ENCODE measurements around the gene VPS72. TPM values are rescaled to one million over a fixed set of nuclear protein-coding genes. Genes with fewer than 3 reads are reported as not detected.

Gene VPS72
- total and polyA plus RNA-seq, 9 of the 15 experiments (the other 6 are each of a cell fraction or from before 2014, with no cell fraction given) = 7.2 to 131 (median 75.7) TPM

- TF ChIP-seq TFAP4 (CRISPR knock-in tag; IDR thresholded peaks at IDR 0.05; ENCODE audit: borderline replicate concordance) = no peak
- TF ChIP-seq ZNF707 (CRISPR knock-in tag; conservative IDR thresholded peaks at IDR 0.05) = no peak
- TF ChIP-seq HDAC3 (IDR thresholded peaks at IDR 0.05; ENCODE audit: borderline replicate concordance, partially characterized antibody) = no peak
- TF ChIP-seq HDAC8 (tag; IDR thresholded peaks at IDR 0.05) = no peak
- TF ChIP-seq GATAD2B (IDR thresholded peaks at IDR 0.05; ENCODE audit: borderline replicate concordance) = no peak
- TF ChIP-seq MAFF (IDR thresholded peaks at IDR 0.05; ENCODE audit: low read length) = peak; percentile 65
- TF ChIP-seq, protein P1, sequence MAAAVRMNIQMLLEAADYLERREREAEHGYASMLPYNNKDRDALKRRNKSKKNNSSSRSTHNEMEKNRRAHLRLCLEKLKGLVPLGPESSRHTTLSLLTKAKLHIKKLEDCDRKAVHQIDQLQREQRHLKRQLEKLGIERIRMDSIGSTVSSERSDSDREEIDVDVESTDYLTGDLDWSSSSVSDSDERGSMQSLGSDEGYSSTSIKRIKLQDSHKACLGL (CRISPR knock-in tag; IDR thresholded peaks at IDR 0.05; ENCODE audit: borderline replicate concordance, poor library complexity, severe bottlenecking) = no peak
- no peak for TF ChIP-seq MAZ (CRISPR knock-in tag; conservative IDR thresholded peaks at IDR 0.05 in 1 of 2, IDR thresholded peaks at IDR 0.05 in 1 of 2)
- TF ChIP-seq KDM4B (IDR thresholded peaks at IDR 0.05; ENCODE audit: borderline replicate concordance in 2 of 2, low read depth in 1 of 2) = no peak
- no peak for TF ChIP-seq ZNF23 (CRISPR knock-in tag; IDR thresholded peaks at IDR 0.05)
- TF ChIP-seq SMAD2 (IDR thresholded peaks at IDR 0.05; ENCODE audit: low read depth, low read length) = no peak
- TF ChIP-seq SAFB2 (IDR thresholded peaks at IDR 0.05; ENCODE audit: borderline replicate concordance, low read depth, low read length, severe bottlenecking) = no peak
- no peak for TF ChIP-seq ATF1 (CRISPR knock-in tag; IDR thresholded peaks at IDR 0.05)
- TF ChIP-seq ATF1 (tag; IDR thresholded peaks at IDR 0.05) = no peak
- no peak for TF ChIP-seq KDM1A (IDR thresholded peaks at IDR 0.05)
- TF ChIP-seq NFIC (IDR thresholded peaks at IDR 0.05) = no peak
- TF ChIP-seq BCOR (IDR thresholded peaks at IDR 0.05) = no peak
- no peak for TF ChIP-seq ZKSCAN8 (CRISPR knock-in tag; IDR thresholded peaks at IDR 0.05)
- TF ChIP-seq PRDM10 (IDR thresholded peaks at IDR 0.05; ENCODE audit: partially characterized antibody) = peak; percentile 54
- TF ChIP-seq GTF2A2 (tag; IDR thresholded peaks at IDR 0.05) = no peak
- TF ChIP-seq KDM5B (IDR thresholded peaks at IDR 0.05; ENCODE audit: insufficient replicate concordance, low read depth, low read length) = no peak
- TF ChIP-seq ZNF316 (IDR thresholded peaks at IDR 0.05) = peak; percentile 83
- no peak for TF ChIP-seq SIN3B (IDR thresholded peaks at IDR 0.05; ENCODE audit: low read depth)
- TF ChIP-seq ZNF175 (CRISPR knock-in tag; IDR thresholded peaks at IDR 0.05; ENCODE audit: low read depth) = no peak
Measured at GRCh38 chr1:151237678-151238466, 47.9 kb upstream of the VPS72 start (continued).

All from K562 (cell line).